Right lobe of liver (tissue), 6 donors: ENCODE results near the gene EIF2D. TPM values are rescaled to one million over a fixed set of nuclear protein-coding genes. Genes with fewer than 3 reads are reported as not detected.

Source experiments
- ATAC-seq, 4 donors: fragments of 200-7000 bp; cut with Tn5 transposase; one replicate each; pipeline ENCODE4 v1.9.1; 2020; ENCODE audit warnings: mild to moderate bottlenecking in 4 of 4, moderate library complexity in 4 of 4
- DNase-seq, 3 donors: peaks; one replicate each; pipeline ENCODE4 v3.0.0-alpha.2; 2020
- H3K27ac ChIP-seq, 3 donors: fragments of 200-600 bp; one replicate each; pipeline ENCODE4 v1.8.0; 2022
- H3K27me3 ChIP-seq, 2 donors: fragments of 200-600 bp; one replicate each; pipeline ENCODE4 v1.8.0; 2022
- H3K36me3 ChIP-seq, 4 donors: fragments of 200-600 bp; sonication (generic) in 1 of 4; one replicate each; pipeline versions ENCODE4 v1.5.1 to v1.8.0; 2017 to 2022; ENCODE audit warnings: control low read depth in 1 of 4
- H3K4me1 ChIP-seq, 4 donors: fragments of 200-600 bp; sonication (generic) in 1 of 4; one replicate each; pipeline versions ENCODE4 v1.5.1 to v1.8.0; 2017 to 2022; ENCODE audit warnings: control low read depth in 1 of 4
- H3K4me3 ChIP-seq, 3 donors: fragments of 200-600 bp; one replicate each; pipeline ENCODE4 v1.8.0; 2022
- H3K9me3 ChIP-seq, 4 donors: fragments of 200-600 bp; sonication (generic) in 1 of 4; one replicate each; pipeline versions ENCODE4 v1.5.1 to v1.8.0; 2017 to 2022; ENCODE audit warnings: control low read depth in 1 of 4
- POLR2A ChIP-seq: fragments of 450-650 bp; IDR thresholded peaks from one replicate; pipeline ENCODE4 v1.6.1; 2017; ENCODE audit warnings: antibody characterized with exemption, mild to moderate bottlenecking
- WGBS: methylation state at CpG from one replicate; pipeline ENCODE4 v1.1.6; 2018; ENCODE audit warnings: low coverage, low lambda C conversion rate; ENCODE audit not compliant: insufficient coverage; ENCODE audit errors: missing lambda C conversion rate; 5-methylcytosine and 5-hydroxymethylcytosine counted together
- intact Hi-C, 2 donors: fragments of 100-400 bp; cut with DNase I; formaldehyde crosslinking; loops; one replicate each; pipeline versions ENCODE4 v1.11.2 to v1.14.1; 2022
- total RNA-seq, 6 experiments: library from RNA; depleted of rRNA in 2 of 6; stranded (reverse); fragments of >200 nt in 2 of 6; fragmentation: NEBNext Ultra II Directional in 3 of 6; extraction: Animal tissue kit (Norgen Biotek cat#: 25700) in 3 of 6; gene quantifications; one replicate each; pipeline versions ENCODE4 v1.1.0 to v1.2.4, GENCODE V29; 2016 to 2023
- TF ChIP-seq, protein P1 (sequence below), 4 donors: fragments of 200-600 bp in 3 of 4; fragments of 450-650 bp in 1 of 4; IDR thresholded peaks; one replicate each; pipeline versions ENCODE4 v1.5.1 to v1.8.0; 2016 to 2022; ENCODE audit warnings: antibody characterized with exemption in 4 of 4, mild to moderate bottlenecking in 2 of 4
- donor health status: DM: no; HTN: yes; CAD: no.
- donor health status: DM: no; HTN: no; CAD: no.
- donor health status: DM: no; HTN: no; CAD: no.
- donor health status: DM: no; HTN: yes; CAD: no.
- donor health status: DM: no; HTN: yes; CAD: no.

EIF2D gene
- total RNA-seq, 6 experiments from 2014 or later: 18.4 to 29.3 (median 24.4) TPM

DNA sequence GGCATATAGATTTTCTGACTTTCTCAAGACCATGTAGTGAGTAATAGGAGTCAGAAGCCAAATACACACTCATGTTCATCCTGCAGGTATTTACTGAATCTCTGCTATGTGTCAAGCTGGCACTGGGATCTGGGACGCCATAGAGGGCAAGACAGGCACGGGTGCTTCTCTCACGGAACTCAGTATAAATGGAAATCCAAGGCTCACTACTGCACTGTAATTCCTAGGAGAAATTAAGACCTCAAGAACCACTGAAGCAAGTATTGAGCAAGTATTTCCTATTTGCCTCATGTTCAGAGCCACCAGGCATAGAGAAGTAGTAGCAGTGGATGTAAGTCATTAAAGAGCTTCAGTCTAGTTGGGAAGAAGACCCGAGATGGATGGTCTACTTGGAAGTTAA is 38.9 kb downstream of the EIF2D start:
- H3K4me3 ChIP-seq: no peak overlapping the region
- no peak for ATAC-seq
- no peaks in the 10 kb centered on the region for H3K9me3 ChIP-seq
- peaks cover 0 to 28% (median 9%) of the 10 kb centered on the region in 4 donors for H3K4me1 ChIP-seq
- no peaks in the 10 kb centered on the region for H3K36me3 ChIP-seq
- intact Hi-C loops: no loop called here
- 70% methylated on average over 4 of the region's 4 CpGs for WGBS
- DNase-seq: no peak
- no peaks in the 10 kb centered on the region for H3K27me3 ChIP-seq
- no peak overlapping the region for H3K27ac ChIP-seq
- no peak for TF ChIP-seq POLR2A
- TF ChIP-seq, protein P1, sequence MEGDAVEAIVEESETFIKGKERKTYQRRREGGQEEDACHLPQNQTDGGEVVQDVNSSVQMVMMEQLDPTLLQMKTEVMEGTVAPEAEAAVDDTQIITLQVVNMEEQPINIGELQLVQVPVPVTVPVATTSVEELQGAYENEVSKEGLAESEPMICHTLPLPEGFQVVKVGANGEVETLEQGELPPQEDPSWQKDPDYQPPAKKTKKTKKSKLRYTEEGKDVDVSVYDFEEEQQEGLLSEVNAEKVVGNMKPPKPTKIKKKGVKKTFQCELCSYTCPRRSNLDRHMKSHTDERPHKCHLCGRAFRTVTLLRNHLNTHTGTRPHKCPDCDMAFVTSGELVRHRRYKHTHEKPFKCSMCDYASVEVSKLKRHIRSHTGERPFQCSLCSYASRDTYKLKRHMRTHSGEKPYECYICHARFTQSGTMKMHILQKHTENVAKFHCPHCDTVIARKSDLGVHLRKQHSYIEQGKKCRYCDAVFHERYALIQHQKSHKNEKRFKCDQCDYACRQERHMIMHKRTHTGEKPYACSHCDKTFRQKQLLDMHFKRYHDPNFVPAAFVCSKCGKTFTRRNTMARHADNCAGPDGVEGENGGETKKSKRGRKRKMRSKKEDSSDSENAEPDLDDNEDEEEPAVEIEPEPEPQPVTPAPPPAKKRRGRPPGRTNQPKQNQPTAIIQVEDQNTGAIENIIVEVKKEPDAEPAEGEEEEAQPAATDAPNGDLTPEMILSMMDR (IDR thresholded peaks at IDR 0.05): no peak

DNA sequence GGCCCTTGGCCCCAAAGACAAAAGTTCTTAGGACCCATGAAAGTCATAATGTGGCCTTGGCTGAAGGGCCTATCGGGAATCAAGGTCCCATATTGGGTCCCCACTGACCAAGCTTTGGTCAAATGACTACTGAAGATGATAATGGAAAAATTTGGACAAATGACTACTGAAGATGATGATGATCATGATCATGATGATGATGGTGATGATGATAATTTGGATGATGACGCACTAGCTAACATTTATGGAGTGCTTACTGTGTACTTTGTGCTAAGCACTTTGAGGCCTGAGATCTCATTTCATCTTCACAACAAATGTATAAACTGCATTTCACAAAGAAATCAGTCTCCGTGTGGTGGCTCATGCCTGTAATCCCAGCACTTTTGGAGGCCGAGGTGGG is 39.4 kb downstream of the EIF2D start:
- Histone ChIP-seq H3K4me3 (no peak overlapping the region), H3K9me3 (no peaks in the 10 kb centered on the region), H3K36me3 (no peaks in the 10 kb centered on the region), H3K27ac (no peak overlapping the region), H3K27me3 (no peaks in the 10 kb centered on the region), H3K4me1 (peaks cover 0 to 28% (median 9%) of the 10 kb centered on the region in 4 donors)
- intact Hi-C loops: no loop called here
- no peak for DNase-seq
- no peak for ATAC-seq
- WGBS: 91% methylated on average over 3 of the region's 4 CpGs
- TF ChIP-seq, protein P1 (IDR thresholded peaks at IDR 0.05): no peak
- no peak for TF ChIP-seq POLR2A

DNA sequence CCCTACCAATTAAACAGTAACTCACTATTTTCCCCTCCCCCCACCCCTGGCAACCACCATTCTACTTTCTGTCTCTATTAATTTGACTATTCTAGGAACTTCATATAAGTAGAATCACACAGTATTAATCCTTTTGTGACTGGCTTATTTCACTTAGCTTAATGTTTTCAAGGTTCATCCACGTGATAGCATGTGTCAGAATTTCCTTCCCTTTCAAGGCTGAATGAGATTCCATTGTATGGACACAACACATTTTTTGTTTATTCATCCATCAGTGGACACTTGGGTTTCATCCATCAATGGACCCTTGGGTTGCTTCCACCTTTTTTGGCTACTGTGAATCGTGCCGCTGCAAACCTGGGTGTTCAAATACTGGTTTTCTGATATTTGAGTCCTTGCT is 41.7 kb downstream of the EIF2D start:
- no peaks in the 10 kb centered on the region for H3K27me3 ChIP-seq
- intact Hi-C loops: no loop called here
- WGBS: 59% methylated on average over 3 of the region's 3 CpGs
- no peak overlapping the region for H3K27ac ChIP-seq
- TF ChIP-seq POLR2A: no peak
- TF ChIP-seq, protein P1 (IDR thresholded peaks at IDR 0.05): no peak
- peaks cover 0 to 17% (median 4%) of the 10 kb centered on the region in 4 donors for H3K4me1 ChIP-seq
- H3K36me3 ChIP-seq: no peaks in the 10 kb centered on the region
- no peak for DNase-seq
- H3K4me3 ChIP-seq: no peak overlapping the region
- H3K9me3 ChIP-seq: no peaks in the 10 kb centered on the region
- no peak for ATAC-seq

DNA sequence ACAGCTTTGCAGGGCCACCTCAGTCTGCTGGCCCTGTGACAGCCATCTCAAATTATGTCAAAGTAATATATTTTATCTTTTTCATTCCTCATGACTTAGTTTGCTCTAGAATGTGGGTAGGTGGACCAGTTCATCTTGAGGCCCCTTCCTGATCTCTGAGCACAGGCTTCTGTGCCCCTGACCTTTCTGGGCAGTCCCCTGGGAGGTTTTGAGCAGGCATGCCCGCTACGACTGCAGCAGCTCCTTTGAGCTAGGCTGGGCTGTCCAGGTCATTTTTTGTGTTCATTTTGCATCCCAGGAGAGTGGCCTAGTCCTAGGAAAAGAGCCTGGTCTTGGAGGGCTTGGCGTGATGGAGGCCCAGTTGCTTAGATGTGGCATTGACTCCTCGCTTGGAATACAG is 42.7 kb downstream of the EIF2D start:
- no peak for TF ChIP-seq POLR2A
- TF ChIP-seq, protein P1 (IDR thresholded peaks at IDR 0.05): no peak
- ATAC-seq: no peak
- 74% methylated on average over 2 of the region's 4 CpGs for WGBS
- Histone ChIP-seq H3K36me3 (no peaks in the 10 kb centered on the region), H3K4me1 (peaks cover 0 to 10% (median 4%) of the 10 kb centered on the region in 4 donors), H3K27ac (no peak overlapping the region), H3K27me3 (no peaks in the 10 kb centered on the region), H3K4me3 (no peak overlapping the region), H3K9me3 (no peaks in the 10 kb centered on the region)
- DNase-seq: no peak
- intact Hi-C loops: no loop called here
